Dermis microvascular lymphatic vessel endothelial cell (primary cell): ENCODE results near the gene DNAJC16. TPM values are rescaled to one million over a fixed set of nuclear protein-coding genes. Genes with fewer than 3 reads are reported as not detected.
A peak's percentile ranks its signal among the peaks of the same experiment; 100 is the strongest.
"Not testable (repeated sequence)": the region's sequence is repeated elsewhere in the genome, so short reads cannot be mapped to it uniquely, and the experiment has no call there.

Experiments used
- DNase-seq, 2 donors: peaks; one replicate each; pipeline versions ENCODE4 v3.0.0 to v3.0.0-alpha.2; 2010; ENCODE audit warnings: low read depth in 2 of 2
- total RNA-seq: library from RNA; depleted of rRNA; stranded (reverse); fragments of >200 nt; gene quantifications from 2 replicates; pipeline ENCODE4 v1.2.1, GENCODE V29; 2014

The DNAJC16 gene
- total RNA-seq, 1 donor from 2014 or later = 9.1 TPM

- no peak for DNase-seq
Measured at GRCh38 chr1:15506831-15507230, 19.8 kb upstream of the DNAJC16 start.

GRCh38 chr1:15507278-15507677 lies 19.4 kb upstream of the DNAJC16 start:
- DNase-seq = no peak

DNA sequence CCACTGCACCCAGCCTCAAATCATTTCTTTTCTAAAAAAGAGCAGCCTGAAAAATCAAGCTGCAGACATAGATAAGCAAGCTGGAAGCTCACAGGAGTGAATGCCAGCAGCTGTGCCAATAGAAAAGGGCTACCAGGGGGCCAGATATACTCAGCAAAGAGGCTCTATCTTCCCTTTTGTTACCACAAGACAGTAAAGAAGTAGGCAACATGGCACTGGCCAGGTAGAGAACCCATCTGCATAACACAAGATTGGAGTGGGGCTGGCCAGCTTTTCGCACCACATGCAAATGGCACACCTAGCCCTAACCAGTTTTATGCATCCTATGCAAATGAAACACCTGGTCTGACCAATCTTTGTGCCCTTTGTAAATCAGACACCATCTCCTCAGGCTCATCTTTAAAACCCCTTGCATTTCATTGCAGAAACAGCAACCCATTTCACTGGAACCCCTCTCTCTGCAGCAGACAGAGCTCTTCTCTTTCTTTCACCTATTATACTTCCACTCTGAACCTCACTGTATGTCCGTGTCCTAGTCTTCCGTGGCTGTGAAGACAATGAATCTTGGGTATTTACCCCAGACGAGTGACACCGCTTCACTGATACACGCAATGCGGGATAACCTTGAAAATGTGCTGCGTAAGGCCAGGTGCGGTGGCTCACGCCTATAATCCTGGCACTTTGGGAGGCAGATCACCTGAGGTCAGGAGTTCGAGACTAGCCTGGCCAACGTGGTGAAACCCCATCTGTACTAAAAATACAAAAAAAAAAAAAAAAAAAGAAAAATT lies 17.8 kb upstream of the DNAJC16 start:
- no peak for DNase-seq

DNA sequence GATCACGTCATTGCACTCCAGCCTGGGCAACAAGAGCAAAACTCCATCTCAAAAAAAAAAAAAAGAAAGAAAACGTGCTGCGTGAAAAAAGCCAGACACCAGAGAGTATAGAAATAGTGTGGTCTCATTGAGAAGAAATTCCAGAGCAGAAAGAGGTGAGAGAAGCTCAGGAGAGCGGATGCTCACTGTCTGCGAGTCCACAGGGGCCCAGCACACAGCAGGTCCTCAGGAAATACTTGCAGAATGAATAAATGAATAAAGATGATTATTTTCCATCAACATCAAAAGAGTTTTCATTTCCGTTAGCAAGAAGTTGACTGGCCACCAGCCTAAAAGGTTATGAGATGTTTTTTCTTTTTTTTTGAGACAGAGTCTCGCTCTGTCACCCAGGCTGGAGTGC lies 17.1 kb upstream of the DNAJC16 start:
- DNase-seq = peak in 1 of 2 donors; percentile 18

DNA sequence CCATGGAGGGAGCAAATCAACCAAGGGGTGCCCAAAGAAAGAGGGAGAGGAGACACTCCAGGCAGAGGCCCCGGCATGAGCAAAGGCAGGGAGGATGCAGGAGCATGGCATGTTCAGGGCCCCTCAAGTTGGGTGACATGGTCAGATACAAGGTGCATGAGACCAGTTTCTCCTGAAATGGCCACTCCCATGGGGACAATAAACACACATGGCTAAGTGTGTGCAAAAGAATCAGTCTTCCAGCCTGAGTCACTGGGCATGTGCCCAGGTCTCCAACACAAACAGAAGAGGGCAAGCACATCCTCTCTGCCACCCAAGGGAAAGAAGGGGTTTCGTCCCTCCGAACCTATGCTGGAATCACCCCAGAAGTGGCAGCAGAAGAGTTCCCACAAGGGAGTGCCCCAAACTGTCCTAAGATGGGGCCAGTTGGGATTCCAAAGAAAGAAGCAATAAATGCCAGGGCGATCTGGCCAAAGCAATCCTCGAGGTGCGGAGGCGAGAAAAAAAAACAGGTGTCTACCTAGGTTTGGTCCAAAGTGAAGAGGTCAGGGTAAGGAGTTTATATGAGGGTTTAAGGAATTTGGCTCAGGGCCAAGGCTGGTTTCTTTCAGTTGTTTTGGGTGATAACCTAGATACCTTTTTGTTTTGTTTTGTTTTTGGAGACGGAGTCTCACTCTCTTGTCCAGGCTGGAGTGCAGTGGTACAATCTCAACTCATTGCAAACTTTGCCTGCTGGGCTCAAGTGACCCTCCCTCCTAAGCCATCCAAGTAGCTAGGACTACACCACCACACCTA lies 15.8 kb upstream of the DNAJC16 start:
- no peak for DNase-seq

- DNase-seq = no peak
Measured at GRCh38 chr1:15513192-15513591, 13.5 kb upstream of the DNAJC16 start.

GRCh38 chr1:15513919-15514318 lies 12.7 kb upstream of the DNAJC16 start:
- no peak for DNase-seq

DNA sequence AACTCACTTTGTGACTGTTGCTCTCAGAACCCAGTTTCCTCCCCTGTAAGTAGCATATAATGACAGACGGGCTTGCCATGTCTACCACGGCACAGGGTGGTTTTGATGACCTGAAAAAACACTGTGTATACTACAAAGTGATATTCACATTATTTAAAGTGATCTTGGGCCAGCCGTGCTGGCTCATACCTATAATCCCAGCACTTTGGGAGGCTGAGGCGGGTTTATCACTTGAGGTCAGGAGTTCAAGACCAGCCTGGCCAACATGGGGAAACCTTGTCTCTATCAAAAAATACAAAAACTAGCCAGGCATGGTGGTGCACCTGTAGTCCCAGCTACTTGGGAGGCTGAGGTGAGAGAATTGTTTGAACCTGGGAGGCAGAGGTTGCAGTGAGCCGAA lies 12.1 kb upstream of the DNAJC16 start:
- not testable (repeated sequence) for DNase-seq

- peak in 1 of 2 donors; percentile 35 for DNase-seq
Measured at GRCh38 chr1:15515022-15515663, 11.5 kb upstream of the DNAJC16 start.

DNA sequence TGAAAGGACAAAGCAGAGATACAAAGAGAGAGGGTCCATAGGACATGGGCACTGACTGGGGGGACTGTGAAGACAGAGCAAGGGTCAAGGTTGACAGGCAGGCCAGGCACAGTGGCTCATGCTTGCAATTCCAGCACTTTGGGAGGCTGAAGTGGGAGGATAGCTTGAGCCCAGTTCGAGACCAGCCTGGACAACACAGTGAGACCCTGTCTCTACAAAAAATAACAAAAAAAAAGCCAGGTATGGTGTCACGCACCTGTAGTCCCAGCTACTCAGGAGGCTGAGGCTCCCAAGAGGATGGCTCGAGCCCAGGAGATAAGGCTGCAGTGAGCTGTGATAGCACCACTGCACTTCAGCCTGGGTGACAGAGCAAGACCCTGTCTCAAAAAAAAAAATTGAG lies 7.0 kb upstream of the DNAJC16 start:
- no peak for DNase-seq

DNA sequence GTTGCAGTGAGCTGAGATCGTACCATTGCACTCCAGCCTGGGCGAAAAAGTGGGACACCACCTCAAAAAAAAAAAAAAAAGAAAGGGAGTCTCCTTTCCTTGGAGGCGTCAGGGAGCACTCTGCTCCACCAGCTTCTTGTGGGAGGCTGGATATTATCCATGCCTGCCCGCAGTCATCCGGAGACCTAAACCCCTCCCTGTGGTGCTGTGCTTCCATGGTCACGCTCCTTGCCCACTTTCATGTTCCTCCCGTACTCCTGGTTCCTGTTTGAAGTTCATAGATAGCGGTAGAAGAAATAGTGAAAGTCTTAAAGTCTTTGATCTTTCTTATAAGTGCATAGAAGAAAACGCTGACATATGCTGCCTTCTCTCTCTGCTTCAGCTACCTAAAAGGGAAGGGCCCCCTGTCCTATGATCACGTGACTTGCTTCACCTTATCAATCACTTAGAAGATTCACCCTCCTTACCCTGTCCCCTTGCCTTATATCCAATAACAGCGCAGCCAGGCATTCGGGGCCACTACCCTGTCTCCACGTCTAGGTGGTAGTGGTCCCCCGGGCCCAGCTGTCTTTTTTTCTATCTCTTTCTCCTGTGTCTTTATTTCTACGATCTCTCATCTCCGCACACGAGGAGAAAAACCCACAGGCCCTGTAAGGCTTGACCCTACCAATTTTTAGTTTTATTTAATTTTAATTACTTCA lies 5.3 kb upstream of the DNAJC16 start:
- not testable (repeated sequence) for DNase-seq

DNA sequence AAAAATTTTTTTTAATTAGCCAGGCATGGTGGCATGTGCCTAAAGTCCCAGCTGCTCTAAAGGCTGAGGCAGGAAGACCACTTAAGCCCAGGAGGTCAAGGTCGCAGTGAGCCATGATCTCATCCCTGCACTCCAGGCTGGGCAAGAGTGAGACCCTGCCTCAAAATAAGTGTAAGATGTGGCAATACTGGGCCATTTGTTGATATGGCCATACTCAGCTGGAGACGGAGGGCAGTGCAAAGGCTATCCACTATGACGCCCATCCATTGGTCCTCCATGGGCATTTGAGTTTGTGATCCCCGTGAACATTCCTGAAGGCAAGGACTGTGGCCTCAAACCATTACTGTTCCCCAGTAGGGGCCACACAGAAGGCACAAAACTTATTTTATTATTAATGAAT lies 4.1 kb upstream of the DNAJC16 start:
- no peak for DNase-seq

- no peak for DNase-seq
Measured at GRCh38 chr1:15523104-15524020, 3.3 kb upstream of the DNAJC16 start.

- no peak for DNase-seq
Measured at GRCh38 chr1:15524021-15524282, 2.7 kb upstream of the DNAJC16 start, which contains the start of gene CASP9. Gene CASP9 (minus strand): TSS chr1:15524215. CDS start chr1:15524200, 15 bp downstream.

GRCh38 chr1:15524283-15525049 lies 2.2 kb upstream of the DNAJC16 start:
- DNase-seq = peak; percentile 96 to 99

DNA sequence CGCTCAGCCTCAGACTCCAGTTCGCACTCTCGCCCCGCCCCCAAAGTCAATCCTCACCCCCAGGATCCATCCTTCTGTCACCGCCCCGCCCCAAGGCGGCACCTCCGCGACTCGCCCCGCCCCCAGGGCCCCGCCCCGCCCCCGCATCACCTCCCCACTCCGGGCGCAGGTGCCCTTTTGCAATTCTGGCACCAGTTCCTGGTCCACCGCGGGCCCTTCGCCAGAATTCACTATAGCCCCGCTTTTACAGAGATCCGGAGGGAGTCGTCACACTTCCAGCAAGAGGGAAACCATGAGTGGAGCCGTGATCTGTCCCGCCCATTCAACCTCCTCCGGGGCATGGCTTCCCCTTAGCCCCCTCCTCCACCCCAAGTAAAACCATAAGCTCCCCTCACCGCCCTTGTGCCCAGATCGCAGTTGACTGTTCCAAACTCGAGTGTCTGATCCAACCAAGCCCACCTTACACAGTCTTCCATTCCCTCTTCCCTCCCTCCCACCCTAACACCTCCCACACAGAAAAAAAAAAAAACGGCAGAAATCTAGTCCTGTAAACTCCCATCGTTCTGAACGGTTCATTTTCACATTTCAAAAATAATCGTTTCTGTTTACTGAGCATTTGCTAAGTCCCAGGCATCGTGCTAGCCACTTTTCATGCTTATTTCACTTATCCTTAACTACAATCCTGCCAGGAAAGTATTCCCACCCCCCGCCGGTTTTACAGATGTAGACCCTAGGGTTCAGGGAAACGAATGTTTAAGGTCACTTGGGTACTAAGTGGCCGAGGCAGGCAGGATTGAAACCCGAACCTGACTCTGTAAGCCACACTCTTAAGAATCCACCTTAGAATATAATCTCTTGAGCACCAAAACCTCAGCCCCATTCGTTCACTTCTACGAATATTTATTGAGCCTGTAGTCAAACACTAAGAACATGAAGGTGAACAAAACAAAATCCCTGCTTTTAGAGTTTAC lies 1.3 kb upstream of the DNAJC16 start:
- no peak for DNase-seq

DNA sequence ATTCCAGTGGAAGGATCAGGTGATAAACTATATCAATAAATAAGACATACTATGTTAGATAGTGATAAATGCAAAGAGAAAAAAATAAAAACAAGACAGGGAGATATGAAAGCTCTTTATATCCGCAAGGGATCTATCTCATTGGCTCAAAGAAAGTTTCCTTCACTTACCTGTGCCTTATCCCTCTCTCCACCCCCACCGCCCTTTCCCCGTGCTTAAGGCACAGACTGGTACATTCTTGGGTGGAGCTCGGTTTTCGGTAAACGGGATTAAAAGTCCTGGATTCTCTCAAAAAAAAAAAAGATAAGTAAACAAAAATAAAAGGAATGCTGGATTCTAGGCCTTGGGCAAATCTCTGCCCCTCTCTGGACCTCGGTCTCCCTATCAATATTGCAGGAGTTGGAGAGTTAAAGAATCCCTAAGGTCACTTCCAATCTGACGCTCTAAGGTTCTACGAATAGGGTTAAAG lies 593 bp upstream of the DNAJC16 start:
- DNase-seq = no peak

- no peak for DNase-seq
Measured at GRCh38 chr1:15531003-15531402, 4.4 kb downstream of the DNAJC16 start.

- DNase-seq = no peak
Measured at GRCh38 chr1:15531682-15532081, 5.0 kb downstream of the DNAJC16 start.
